OCI-LY3 (cell line): ENCODE measurements around the gene NFIA.

Experiments used
- H2AFZ ChIP-seq: fragments of 200-600, 300-600 bp; shearing (Covaris generic); 2 replicates; pipeline ENCODE4 v1.6.0; 2014; ENCODE audit warnings: antibody characterized with exemption, low read depth, low read length
- H3K27ac ChIP-seq: fragments of 200-600, 300-600 bp; sonication (generic); 2 replicates; pipeline ENCODE4 v1.5.1; 2014; ENCODE audit warnings: mild to moderate bottlenecking, low read length, moderate library complexity, mixed read lengths
- H3K27me3 ChIP-seq: fragments of 200-600, 300-600 bp; sonication (generic); 2 replicates; pipeline ENCODE4 v1.6.1; 2014; ENCODE audit warnings: low read depth, low read length, mixed read lengths
- H3K36me3 ChIP-seq: fragments of 200-600, 300-600 bp; sonication (generic); replicated peaks from 2 replicates; pipeline ENCODE3; 2014; ENCODE audit warnings: low read depth, low read length, mixed read lengths
- H3K4me1 ChIP-seq: fragments of 300-600, 200-600 bp; sonication (generic); 2 replicates; pipeline ENCODE4 v1.6.1; 2014; ENCODE audit warnings: low read length, mixed read lengths
- H3K4me2 ChIP-seq: fragments of 200-600, 300-600 bp; sonication (generic); 2 replicates; pipeline ENCODE4 v1.6.1; 2014; ENCODE audit warnings: low read length, mixed read lengths
- H3K4me3 ChIP-seq: fragments of 300-600, 200-600 bp; sonication (generic); 2 replicates; pipeline ENCODE4 v1.5.1; 2014; ENCODE audit warnings: antibody characterized with exemption, mild to moderate bottlenecking, low read length, moderate library complexity
- H3K79me2 ChIP-seq: fragments of 300-600, 200-600 bp; shearing (Covaris generic); 2 replicates; pipeline ENCODE4 v1.6.1; 2014; ENCODE audit warnings: mild to moderate bottlenecking, low read length, mixed read lengths
- H3K9ac ChIP-seq: fragments of 300-600, 200-600 bp; shearing (Covaris generic); 2 replicates; pipeline ENCODE4 v1.6.0; 2014; ENCODE audit warnings: mild to moderate bottlenecking, low read length, moderate library complexity
- H3K9me3 ChIP-seq: fragments of 200-600, 300-600 bp; shearing (Covaris generic); 2 replicates; pipeline ENCODE4 v1.6.1; 2014; ENCODE audit warnings: low read length, mixed read lengths; ENCODE audit not compliant: insufficient read depth
- H4K20me1 ChIP-seq: fragments of 200-600, 300-600 bp; sonication (generic); 2 replicates; pipeline ENCODE4 v1.6.1; 2016; ENCODE audit warnings: low read length, mixed read lengths; ENCODE audit not compliant: insufficient read depth
- CTCF ChIP-seq: fragments of 200-600, 300-600 bp; sonication (generic); IDR thresholded peaks from 2 replicates; pipeline ENCODE4 v1.5.1; 2014; ENCODE audit warnings: antibody characterized with exemption, low read length, low read depth
- EZH2phosphoT487 ChIP-seq: fragments of 200-600 bp; shearing (Covaris generic); IDR thresholded peaks from 2 replicates; pipeline ENCODE4 v1.6.1; 2018; ENCODE audit warnings: antibody characterized with exemption, mixed run types, low read depth

NFIA gene

GRCh38 chr1:61404597-61405376, 322.4 kb downstream of the NFIA start:
- H3K4me1 ChIP-seq, result 0 out of 2 replicates have a peak, but pooled peaks cover 3% of the 10 kb centered on the region
- no peak overlapping the region for H3K4me3 ChIP-seq
- no peaks in the 10 kb centered on the region for H3K9me3 ChIP-seq
- no peak overlapping the region for H3K4me2 ChIP-seq
- no peak overlapping the region for H3K9ac ChIP-seq
- H3K27me3 ChIP-seq, result peaks cover 6% of the 10 kb centered on the region; the same call in 1 of the 2 replicates
- H3K27ac ChIP-seq, result no peak overlapping the region
- no peak overlapping the region for H2AFZ ChIP-seq
- H3K36me3 ChIP-seq, result no peaks in the 10 kb centered on the region
- no peaks in the 10 kb centered on the region for H3K79me2 ChIP-seq
- H4K20me1 ChIP-seq, result no peaks in the 10 kb centered on the region
- TF ChIP-seq EZH2phosphoT487 (no peak), CTCF (no peak)

- no peak overlapping the region for H3K9ac ChIP-seq
Observed at GRCh38 chr1:61406467-61406866, 324.1 kb downstream of the NFIA start.

GRCh38 chr1:61412601-61413000, 330.2 kb downstream of the NFIA start:
- Histone ChIP-seq H3K27me3 (no peaks in the 10 kb centered on the region; the same call in 1 of the 2 replicates), H3K4me1 (no peaks in the 10 kb centered on the region), H3K4me3 (no peak overlapping the region), H3K79me2 (no peaks in the 10 kb centered on the region), H3K36me3 (no peaks in the 10 kb centered on the region), H3K27ac (no peak overlapping the region), H2AFZ (no peak overlapping the region), H4K20me1 (no peaks in the 10 kb centered on the region), H3K9me3 (no peaks in the 10 kb centered on the region), H3K9ac (no peak overlapping the region), H3K4me2 (no peak overlapping the region)
- TF ChIP-seq CTCF, result no peak
- TF ChIP-seq EZH2phosphoT487, result no peak

More at GRCh38 chr1:61406467-61406866, 324.1 kb downstream of the NFIA start:
- Histone ChIP-seq H3K27me3 (peaks cover 6% of the 10 kb centered on the region; the same call in 1 of the 2 replicates), H3K9me3 (no peaks in the 10 kb centered on the region), H3K4me1 (0 out of 2 replicates have a peak, but pooled peaks cover 3% of the 10 kb centered on the region), H3K79me2 (no peaks in the 10 kb centered on the region), H2AFZ (no peak overlapping the region), H4K20me1 (no peaks in the 10 kb centered on the region), H3K4me2 (no peak overlapping the region), H3K27ac (no peak overlapping the region), H3K36me3 (no peaks in the 10 kb centered on the region), H3K4me3 (no peak overlapping the region)
- TF ChIP-seq CTCF, result no peak

GRCh38 chr1:61419196-61419595, 336.8 kb downstream of the NFIA start:
- Histone ChIP-seq H2AFZ (no peak overlapping the region), H3K36me3 (no peaks in the 10 kb centered on the region), H3K27ac (no peak overlapping the region), H3K4me2 (no peak overlapping the region), H3K27me3 (no peaks in the 10 kb centered on the region), H3K4me1 (0 out of 2 replicates have a peak, but pooled peaks cover under 1% of the 10 kb centered on the region), H4K20me1 (no peaks in the 10 kb centered on the region), H3K9me3 (no peaks in the 10 kb centered on the region), H3K79me2 (no peaks in the 10 kb centered on the region), H3K9ac (no peak overlapping the region), H3K4me3 (no peak overlapping the region)
- no peak for TF ChIP-seq EZH2phosphoT487
- TF ChIP-seq CTCF, result no peak
